RKO (cell line): Measurements from ENCODE around the gene CCL18.
"Not testable (repeated sequence)": the region's sequence is repeated elsewhere in the genome, so short reads cannot be mapped to it uniquely, and the experiment has no call there.

Source experiments
- DNase-seq: peaks from one replicate; pipeline ENCODE4 v3.0.0-alpha.2; 2016; ENCODE audit warnings: low spot score

Gene CCL18, protein sequence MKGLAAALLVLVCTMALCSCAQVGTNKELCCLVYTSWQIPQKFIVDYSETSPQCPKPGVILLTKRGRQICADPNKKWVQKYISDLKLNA

DNA sequence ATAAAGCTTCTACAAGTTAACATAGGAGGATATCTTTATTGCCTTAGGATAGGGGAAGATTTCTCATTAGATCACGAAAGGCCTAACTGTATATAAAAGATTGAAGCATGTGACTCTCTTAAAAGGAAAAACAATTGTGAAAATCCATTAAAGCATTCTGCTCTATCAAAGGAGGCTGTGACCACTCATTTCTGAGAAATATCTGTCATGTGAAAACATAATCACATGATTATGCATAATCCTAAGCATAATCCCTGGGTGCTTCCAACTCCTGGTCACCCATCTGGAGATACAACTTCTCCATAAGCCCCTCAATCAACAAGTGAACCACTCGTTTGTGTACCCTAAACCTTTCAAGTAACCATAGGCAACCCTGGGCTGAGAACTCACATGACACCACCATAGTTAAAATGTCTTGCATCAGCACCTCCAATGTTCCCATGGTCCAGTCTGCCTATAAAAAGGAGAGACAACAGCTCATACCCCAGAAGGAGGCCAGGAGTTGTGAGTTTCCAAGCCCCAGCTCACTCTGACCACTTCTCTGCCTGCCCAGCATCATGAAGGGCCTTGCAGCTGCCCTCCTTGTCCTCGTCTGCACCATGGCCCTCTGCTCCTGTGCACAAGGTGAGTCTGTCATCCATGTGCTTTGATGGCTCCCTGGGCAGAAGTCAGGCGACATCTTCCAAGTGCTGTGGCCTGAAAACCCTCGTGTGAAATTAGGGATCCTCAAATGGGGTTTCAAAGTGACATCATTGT lies at the start of gene CCL18:
Gene CCL18 (plus strand): TSS at position 487 of the 756 bp plus-strand sequence. CDS start 71 bp downstream, at position 558.
- no peak for DNase-seq

DNA sequence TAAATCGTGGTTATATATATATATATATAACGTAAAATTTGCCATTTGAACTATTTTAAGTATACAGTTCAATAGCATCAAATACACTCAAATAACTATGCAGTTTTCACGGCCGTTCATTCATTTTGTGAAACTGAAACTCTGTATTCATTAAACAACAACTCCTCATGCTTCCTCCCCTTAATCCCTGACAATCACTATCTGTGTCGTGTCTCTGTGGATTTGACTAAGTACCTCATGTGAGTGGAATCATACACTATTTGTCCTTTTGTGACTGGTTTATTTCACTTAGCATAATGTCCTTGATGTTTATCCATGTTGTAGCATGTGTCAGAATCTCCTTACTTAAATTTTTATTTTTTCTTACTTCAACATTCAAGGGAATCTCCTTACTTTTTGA lies 49.1 kb upstream of the CCL18 start:
- no peak for DNase-seq

DNA sequence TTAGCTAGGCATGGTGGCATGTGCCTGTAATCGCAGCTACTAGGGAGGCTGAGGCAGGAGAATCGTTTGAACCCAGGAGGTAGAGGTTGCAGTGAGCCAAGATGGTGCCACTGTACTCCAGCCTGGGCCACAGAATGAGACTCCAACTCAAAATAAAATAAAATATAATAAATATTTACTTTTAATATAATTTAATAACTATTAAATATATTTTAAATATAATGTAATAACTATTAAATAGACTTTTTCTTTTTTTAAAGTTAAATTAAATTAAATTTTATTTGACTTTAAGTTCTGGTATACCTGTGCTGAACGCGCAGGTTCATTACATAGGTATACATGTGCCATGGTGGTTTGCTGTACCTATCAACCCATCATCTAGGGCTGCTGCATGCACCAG lies 48.2 kb upstream of the CCL18 start:
- DNase-seq, result not testable (repeated sequence)

DNA sequence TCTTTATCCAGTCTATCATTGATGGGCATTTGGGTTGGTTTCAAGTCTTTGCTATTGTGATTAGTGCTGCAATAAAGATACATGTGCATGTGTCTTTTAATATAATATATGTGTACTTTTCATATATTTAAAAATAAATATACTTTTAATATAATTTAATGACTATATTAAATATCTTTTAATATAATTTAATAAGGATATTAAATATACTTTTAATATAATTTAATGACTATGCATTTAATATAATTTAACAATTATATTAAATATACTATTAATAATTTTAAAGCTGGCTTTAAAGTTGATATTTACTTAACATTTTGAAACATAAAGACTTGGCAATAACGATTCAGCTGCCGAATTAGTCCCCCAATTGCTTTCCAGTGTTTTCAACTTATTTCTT lies 47.5 kb upstream of the CCL18 start:
- no peak for DNase-seq

DNA sequence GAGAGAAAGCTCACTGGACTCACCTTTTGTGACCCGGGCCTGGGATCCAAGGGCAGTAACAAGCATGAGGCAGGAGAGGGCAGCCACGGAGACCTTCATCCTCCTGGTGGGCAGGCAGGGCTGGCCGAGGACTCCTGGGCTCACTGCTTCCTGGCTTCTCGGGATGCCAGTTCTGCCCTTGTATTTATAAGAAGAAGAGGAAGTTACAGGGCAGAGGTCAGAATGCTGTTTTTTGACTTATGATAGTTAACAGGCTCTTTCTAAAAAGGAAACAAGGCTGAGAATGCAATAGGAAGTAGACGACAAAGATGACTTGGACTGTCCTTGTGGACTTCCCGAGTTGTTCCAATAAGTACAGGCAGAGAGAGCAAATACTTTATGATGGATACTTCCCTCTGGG lies 46.3 kb upstream of the CCL18 start, which contains the start of gene CCL23:
Gene CCL23 (minus strand): TSS at position 174 of the 400 bp plus-strand sequence. CDS start 75 bp downstream, at position 99.
- DNase-seq, result no peak

DNA sequence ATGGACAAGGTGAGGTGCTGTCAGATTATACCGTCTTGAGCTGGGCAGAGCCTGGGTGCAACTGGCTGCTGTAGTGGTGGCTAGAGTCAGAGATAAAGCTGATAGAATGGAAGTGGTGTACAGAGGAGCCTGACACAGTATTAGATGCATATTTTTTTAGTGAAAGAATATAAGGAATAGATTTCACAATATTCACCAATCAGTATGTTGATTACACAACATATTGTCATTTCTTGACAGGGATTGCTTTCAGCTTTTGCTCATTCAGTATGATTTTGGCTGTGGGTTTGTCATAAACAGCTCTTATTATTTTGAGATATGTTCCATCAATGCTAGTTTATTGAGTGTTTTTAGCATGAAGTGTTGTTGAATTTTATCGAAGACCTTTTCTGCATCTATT lies 44.6 kb upstream of the CCL18 start:
- no peak for DNase-seq

DNA sequence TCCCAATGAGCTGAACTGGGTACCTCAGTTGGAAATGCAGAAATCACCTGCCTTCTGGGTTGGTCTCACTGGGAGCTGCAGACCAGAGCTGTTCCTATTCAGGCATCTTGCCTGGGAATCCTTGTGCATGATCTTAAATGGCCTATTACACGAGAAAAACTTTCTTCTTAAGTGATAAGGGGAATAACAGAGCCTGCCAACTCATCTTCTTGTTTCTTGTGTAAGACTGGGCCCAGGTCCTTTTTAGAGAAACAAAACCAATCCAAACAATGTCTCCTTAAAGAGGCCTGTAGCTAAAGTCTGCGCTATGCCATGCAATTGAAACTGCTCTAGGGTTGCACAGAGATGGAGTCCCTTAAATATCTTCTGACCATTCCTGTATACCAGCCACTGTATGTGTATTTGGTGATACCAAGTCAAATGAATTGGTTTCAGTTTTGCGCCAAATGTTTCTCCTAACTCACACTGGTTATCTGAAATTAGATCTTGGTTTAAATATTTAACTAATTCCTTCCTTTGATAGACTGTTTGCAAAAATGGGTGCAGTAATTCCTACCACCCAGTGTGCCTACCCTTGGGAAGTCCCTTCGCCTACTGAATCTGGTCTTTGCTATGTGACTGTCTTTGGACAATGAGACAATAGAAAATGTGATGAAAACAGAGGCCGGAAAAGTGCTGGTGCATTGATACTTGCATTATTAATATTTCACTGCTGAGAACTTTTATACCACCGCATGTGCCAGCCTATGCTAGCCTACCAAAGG lies 39.8 kb upstream of the CCL18 start:
- DNase-seq, result no peak

DNA sequence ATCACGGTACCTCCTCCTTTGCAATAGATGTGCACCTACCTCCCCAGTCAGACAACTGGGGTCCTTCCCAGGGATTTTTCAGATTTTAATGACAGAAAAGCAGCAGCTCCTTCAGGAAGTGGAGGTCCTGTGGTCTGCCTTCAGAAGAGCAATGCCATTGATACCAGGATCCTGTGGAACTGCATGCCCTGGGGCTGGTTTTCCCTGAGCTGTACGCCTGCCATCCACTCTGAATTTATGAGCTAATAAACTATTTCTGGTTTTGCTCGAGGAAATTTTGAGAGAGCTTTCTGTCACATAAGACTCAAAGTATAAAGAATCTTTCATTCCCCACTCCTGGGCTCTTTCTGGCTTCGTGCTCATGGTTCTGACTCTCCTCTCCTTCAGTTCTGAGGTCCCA lies 36.3 kb upstream of the CCL18 start:
- no peak for DNase-seq

DNA sequence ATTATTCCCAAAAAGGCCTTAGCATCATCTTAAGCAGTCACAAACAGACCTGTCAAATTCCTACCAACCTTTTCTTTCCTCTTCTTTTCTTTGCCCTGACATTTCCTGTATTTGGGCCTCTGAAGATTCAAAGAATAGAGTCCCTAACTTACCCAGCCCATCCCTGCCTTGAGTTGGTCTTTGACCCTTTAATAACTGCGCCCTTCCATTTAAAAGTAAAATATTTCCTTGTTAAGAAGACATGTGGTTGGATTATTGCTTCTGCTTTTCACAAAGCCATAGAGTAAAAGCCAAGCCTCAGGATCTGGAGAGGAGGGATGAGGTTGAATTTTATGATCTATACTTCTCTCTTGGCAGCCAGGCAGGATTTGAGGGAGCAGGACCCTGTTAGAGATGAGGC lies 33.1 kb upstream of the CCL18 start:
- DNase-seq, result no peak

DNA sequence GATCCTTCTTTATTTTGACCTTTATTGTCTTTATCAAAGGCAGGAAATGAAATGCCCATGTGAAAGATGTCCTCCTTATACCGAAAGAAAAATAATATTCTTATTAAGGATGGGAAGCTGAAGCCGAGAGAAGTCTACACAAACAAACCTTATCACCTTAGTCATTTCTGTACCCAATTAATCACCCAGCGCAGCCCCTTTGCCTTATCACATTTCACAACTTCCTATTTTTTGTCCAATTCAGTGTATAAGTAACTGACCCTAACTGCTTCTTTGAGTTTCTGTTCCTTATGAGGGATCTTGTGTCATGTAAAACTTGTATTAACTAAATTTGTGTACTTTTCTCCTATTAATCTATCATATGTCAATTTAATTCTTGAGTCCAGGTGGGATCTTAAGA lies 29.9 kb upstream of the CCL18 start:
- no peak for DNase-seq

DNA sequence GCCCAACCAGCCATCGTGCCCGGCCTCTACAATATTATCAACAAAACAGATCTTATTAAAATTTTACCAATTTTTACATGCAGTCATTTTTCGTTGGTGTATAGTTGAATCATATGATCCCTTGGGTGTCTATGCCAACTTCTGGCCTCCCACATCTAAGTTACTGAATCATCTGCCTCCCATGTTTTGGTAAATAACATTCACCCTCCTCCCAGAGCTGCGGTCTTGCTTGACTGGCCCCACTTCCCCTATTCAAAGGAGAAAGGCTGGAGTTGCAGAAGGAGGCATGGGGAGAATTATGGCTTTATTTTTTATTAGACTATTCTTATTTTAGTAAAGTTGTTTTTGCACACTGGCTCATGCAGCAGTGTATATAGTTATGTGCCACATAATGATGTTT lies 27.8 kb upstream of the CCL18 start:
- no peak for DNase-seq

DNA sequence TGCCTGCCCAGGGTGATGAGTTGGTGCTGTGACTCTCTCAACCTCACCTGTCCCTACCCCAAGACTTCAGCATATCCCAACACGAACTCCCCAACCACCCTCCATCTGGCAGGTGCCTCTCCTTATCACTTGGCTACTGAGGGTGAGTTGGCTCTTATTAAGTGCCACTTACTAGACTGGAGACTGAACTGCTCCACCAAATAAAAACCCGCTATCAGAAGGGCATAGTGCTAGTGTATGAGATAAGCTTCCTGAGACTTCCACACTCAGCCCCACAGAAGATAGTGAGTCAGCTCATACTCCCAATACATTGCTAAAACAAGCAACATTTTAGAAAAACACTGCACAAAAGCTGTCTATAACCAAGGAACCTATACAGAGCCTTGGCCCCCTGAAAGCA lies 16.0 kb upstream of the CCL18 start:
- no peak for DNase-seq

DNA sequence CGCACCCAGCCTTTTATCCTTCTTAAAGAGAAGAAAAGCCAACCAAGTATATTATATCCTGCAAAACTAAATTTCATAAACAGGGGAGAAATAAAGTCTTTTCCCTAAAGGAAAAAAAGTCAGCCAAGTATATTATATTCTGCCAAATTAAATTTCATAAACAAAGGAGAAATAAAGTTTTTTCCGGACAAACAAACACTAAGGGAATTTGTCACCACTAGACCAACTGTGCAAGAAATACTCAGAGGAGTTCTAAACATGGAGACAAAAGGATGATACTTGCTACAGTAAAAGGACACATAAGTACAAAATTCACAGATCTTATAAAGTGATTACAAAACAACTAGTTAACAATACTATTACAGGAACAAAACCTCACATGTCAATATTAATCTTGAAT lies 14.4 kb upstream of the CCL18 start:
- no peak for DNase-seq

DNA sequence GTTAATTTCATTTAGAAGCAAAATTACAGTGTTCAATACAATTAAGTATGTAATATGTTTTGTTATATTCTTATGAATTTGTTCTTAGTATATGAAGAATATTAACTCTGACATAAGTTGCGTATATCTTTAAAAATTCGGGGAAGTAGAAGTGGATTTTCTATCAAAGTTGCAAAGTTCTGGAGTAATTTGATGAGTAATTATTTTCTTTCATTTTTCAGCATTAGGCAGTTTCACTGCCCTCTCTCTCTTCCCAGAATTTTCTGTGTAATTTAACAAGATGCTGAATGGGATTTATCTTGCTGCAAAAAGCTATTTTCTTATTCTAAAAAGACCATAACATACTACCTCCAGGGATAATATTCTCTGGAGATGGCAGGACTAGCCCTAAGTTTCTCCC lies 8.9 kb upstream of the CCL18 start:
- DNase-seq, result no peak

DNA sequence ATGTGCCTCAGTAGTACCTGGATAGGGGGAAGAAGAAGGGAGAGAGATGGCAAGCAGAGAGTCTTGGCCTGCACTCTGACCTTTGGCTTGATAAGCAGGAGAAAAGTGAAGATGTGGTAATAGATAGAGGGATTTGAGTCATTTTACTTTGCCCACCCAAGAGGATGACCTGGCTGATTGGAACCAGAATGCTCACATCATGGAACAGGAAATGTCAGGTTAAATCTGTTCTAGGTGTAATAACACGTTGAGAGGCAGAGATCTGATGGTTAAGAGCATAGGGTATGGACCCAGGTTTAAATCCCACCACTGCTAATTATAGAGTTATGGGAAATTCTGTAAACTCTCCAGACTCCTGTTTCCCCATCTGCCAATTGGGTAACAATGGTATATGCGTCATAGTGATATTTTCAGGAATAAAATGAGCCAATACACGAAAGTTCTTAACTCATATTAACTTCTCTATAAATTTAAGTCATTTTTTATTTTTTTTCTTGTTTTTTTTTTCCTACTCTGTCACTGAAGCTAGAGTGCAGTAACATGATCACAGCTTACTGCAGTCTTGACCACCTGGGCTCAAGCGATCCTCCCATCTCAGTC lies 8.1 kb upstream of the CCL18 start:
- DNase-seq, result no peak

DNA sequence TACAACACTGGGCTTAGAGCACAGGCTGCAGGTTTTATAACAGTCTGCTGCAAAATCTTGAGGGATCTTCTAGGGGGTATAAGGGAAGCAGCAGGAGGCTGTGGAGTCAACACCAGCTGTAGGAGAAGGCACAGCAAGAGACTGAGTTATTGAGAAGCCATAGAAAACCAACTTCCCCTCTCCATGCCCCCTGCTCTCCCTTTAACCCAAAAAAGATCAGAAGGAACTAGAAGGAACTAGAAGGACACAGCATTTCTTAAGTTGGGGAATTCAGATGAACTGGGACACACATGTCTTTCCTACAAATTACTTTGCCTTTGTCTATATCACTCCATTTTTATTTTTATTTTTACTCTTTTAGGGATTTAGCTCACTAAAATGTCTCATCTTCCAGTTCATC lies 6.2 kb upstream of the CCL18 start:
- DNase-seq, result no peak

DNA sequence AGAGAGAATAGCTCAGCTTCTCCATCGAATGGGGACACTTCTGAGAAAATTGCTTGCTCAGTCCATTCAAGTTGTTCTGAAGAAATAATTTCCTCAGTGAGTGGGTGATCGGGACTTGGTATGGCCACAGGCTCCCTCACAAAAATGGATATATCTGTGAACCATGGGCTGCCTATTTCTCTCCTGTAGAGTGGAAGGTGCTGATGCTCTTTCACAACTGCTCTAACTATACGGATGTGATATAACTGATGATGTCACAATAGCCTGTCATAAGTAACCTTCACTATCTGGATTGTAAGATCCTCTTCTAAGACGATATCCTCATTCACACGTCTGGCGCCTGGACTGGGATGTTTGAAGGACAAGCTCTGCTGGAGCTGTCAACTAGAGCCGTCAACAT lies 4.7 kb upstream of the CCL18 start:
- no peak for DNase-seq

DNA sequence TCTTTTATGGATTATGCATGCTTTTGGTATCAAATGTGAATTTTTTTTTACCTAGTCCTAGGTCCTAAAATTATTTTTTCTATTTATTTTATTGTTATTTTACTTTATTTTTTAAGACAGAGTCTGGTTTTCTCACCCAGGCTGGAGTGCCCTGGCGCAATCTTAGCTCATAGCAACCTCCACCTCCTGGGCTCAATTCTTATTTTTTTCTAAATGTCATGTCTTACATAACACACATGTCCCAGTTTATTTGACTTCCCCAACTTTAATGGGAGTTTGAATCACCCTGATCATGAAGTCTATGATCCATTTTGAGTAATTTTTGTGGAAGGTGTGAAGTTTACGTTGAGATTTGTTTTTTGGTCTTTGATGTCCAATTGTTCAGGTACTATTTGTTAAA lies 3.3 kb upstream of the CCL18 start:
- no peak for DNase-seq

DNA sequence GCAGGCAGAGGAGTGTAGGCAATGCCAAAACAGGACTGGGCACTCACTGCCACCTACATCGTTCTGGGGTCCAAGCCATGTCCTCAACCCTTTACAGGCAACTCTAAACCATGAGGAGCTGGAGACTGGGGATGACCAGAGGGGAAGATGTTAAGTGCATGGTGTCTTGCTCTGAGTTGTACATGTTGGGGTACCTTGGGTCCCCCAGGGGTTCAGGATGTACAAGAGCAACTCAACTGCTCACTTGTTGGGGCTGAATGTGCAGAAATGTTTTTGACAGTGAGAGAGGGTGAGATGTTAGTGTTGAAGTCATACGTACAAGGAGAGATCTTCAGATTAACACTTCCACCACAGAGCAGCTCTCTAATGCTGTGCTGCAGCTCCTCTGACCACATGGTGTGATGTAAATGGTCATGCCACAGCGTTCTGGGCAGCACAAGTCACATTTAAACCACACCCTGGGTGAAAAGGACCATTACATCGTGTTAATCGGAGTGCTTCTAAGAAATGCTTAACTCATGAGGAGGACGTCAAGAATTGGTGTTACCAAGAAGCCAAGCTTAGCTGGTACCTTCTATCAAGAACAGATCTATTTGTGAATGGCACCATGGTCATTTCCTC lies 2.4 kb downstream of the CCL18 start:
- DNase-seq, result no peak

DNA sequence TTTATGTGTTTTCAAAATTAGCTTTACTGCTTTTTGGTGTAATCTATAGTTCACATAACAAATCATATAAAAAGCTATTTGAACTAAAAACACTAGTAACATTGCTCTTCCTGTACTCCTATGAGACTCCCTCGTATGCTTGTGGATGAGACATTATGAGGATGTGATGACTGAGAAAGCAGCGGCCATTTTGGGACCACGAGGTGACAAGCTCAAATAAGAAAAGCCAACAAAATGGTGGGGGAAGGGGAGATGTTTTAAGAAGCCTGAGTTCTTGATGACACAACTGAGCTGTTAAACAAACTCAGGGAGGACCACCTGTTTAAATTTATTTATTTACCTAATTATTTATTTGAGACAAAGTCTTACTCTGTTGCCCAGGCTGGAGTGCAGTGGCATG lies 4.5 kb downstream of the CCL18 start:
- peak; percentile 48 for DNase-seq

DNA sequence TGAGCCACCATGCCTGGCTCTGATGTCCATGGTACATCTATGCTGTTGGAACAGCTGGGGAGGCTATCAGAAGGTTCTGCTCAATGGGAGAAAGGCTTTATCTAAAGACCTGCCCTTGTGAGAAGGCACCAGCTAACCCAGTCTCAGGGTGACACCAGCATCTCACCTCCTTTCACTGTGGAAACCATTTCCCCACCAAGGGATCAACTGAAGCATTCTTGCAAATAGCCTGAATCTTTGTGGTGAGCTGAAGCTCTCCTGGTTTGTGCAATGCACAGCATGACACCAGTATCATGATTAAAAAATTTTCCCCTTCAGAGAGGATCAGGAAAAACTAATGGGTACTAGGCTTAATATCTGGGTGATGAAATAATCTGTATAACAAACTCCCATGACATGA lies 5.1 kb downstream of the CCL18 start:
- no peak for DNase-seq

DNA sequence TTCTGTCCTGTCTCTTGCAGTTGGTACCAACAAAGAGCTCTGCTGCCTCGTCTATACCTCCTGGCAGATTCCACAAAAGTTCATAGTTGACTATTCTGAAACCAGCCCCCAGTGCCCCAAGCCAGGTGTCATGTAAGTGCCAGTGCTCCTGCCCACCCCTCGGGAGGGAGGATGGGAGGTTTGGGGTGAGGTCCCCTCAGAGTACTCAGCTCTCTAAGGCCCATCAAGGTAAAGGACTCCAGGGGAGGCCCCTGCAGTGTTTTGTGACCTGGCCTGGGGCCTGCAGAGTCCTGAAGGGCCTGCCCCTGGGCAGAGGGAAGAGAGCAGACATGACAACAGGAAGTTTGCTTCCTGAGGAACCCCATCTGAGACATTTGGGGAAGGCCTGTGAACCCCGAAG lies 6.4 kb downstream of the CCL18 start:
- no peak for DNase-seq

DNA sequence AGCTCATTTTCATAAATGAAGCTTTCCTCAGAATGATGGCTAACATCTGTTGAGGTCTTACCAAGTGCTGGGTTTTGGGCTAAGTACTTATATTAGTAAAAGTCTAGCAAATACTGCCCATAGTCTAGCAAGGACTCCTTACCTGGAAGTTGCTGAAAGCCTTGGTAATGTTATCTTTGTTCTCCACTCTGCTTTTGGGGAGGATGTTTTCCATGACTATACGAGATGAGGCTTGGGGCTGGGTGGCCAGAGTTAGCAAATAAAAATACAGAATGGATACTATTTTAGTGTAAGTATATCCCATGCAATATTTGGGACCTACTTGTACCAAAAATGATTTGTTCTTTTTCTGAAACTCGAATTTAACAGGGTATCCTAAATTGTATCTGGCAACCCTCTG lies 7.7 kb downstream of the CCL18 start:
- no peak for DNase-seq
